Measurements from ENCODE around the gene RCOR1.

Gene RCOR1

GRCh38 chr14:102770147-102771123 lies 178.0 kb downstream of the RCOR1 start:
- no peak for DNase-seq
- TF ChIP-seq GATA1 (IDR thresholded peaks at IDR 0.05; ENCODE audit: low read depth, low read length), result no peak
- TF ChIP-seq POLR2A (IDR thresholded peaks at IDR 0.05; ENCODE audit: low read length), result no peak

GRCh38 chr14:102771144-102771543 lies 178.7 kb downstream of the RCOR1 start:
- TF ChIP-seq POLR2A (IDR thresholded peaks at IDR 0.05; ENCODE audit: low read length), result no peak
- no peak for TF ChIP-seq GATA1 (IDR thresholded peaks at IDR 0.05; ENCODE audit: low read depth, low read length)

GRCh38 chr14:102772781-102773570 lies 180.5 kb downstream of the RCOR1 start:
- TF ChIP-seq POLR2A (IDR thresholded peaks at IDR 0.05; ENCODE audit: low read length) (no peak), GATA1 (IDR thresholded peaks at IDR 0.05; ENCODE audit: low read depth, low read length) (no peak)
- peak; percentile 17 to 19 for DNase-seq

More at GRCh38 chr14:102771144-102771543, 178.7 kb downstream of the RCOR1 start:
- DNase-seq, result no peak

- no peak for TF ChIP-seq POLR2A (IDR thresholded peaks at IDR 0.05; ENCODE audit: low read length)
- no peak for TF ChIP-seq GATA1 (IDR thresholded peaks at IDR 0.05; ENCODE audit: low read depth, low read length)
- peak; percentile 58 to 60 for DNase-seq
Observed at GRCh38 chr14:102774391-102775153, 182.1 kb downstream of the RCOR1 start.

GRCh38 chr14:102775855-102776760 lies 183.7 kb downstream of the RCOR1 start:
- no peak for TF ChIP-seq POLR2A (IDR thresholded peaks at IDR 0.05; ENCODE audit: low read length)
- TF ChIP-seq GATA1 (IDR thresholded peaks at IDR 0.05; ENCODE audit: low read depth, low read length), result no peak
- DNase-seq, result peak in 1 of 2 experiments; percentile 18

GRCh38 chr14:102776761-102777710 lies 184.6 kb downstream of the RCOR1 start, which contains the start of gene TRAF3:
Gene TRAF3 (plus strand): TSS chr14:102777449. CDS start chr14:102870202, 92,753 bp downstream.
- TF ChIP-seq GATA1 (IDR thresholded peaks at IDR 0.05; ENCODE audit: low read depth, low read length) (no peak), POLR2A (IDR thresholded peaks at IDR 0.05; ENCODE audit: low read length) (no peak)
- DNase-seq, result peak; percentile 67 to 75

GRCh38 chr14:102777711-102778337 lies 185.4 kb downstream of the RCOR1 start:
- no peak for TF ChIP-seq GATA1 (IDR thresholded peaks at IDR 0.05; ENCODE audit: low read depth, low read length)
- no peak for TF ChIP-seq POLR2A (IDR thresholded peaks at IDR 0.05; ENCODE audit: low read length)
- peak; percentile 49 to 62 for DNase-seq

- DNase-seq, result peak; percentile 45 to 51
- no peak for TF ChIP-seq GATA1 (IDR thresholded peaks at IDR 0.05; ENCODE audit: low read depth, low read length)
- no peak for TF ChIP-seq POLR2A (IDR thresholded peaks at IDR 0.05; ENCODE audit: low read length)
Observed at GRCh38 chr14:102778338-102779083, 186.1 kb downstream of the RCOR1 start.

- no peak for DNase-seq
- TF ChIP-seq POLR2A (IDR thresholded peaks at IDR 0.05; ENCODE audit: low read length) (no peak), GATA1 (IDR thresholded peaks at IDR 0.05; ENCODE audit: low read depth, low read length) (no peak)
Observed at GRCh38 chr14:102779084-102779462, 186.6 kb downstream of the RCOR1 start.

GRCh38 chr14:102779574-102780315 lies 187.3 kb downstream of the RCOR1 start:
- no peak for TF ChIP-seq POLR2A (IDR thresholded peaks at IDR 0.05; ENCODE audit: low read length)
- no peak for TF ChIP-seq GATA1 (IDR thresholded peaks at IDR 0.05; ENCODE audit: low read depth, low read length)
- DNase-seq, result no peak

Measured in erythroblast (primary cell).